Right lobe of liver (tissue), 6 donors: ENCODE data around the gene SMC5. TPM values are rescaled to one million over a fixed set of nuclear protein-coding genes. Genes with fewer than 3 reads are reported as not detected.

ENCODE experiments used
- ATAC-seq, 4 donors: fragments of 200-7000 bp; cut with Tn5 transposase; one replicate each; pipeline ENCODE4 v1.9.1; 2020; ENCODE audit warnings: mild to moderate bottlenecking in 4 of 4, moderate library complexity in 4 of 4
- DNase-seq, 3 donors: peaks; one replicate each; pipeline ENCODE4 v3.0.0-alpha.2; 2020
- H3K27ac ChIP-seq, 3 donors: fragments of 200-600 bp; one replicate each; pipeline ENCODE4 v1.8.0; 2022
- H3K27me3 ChIP-seq, 2 donors: fragments of 200-600 bp; one replicate each; pipeline ENCODE4 v1.8.0; 2022
- H3K36me3 ChIP-seq, 4 donors: fragments of 200-600 bp; sonication (generic) in 1 of 4; one replicate each; pipeline versions ENCODE4 v1.5.1 to v1.8.0; 2017 to 2022; ENCODE audit warnings: control low read depth in 1 of 4
- H3K4me1 ChIP-seq, 4 donors: fragments of 200-600 bp; sonication (generic) in 1 of 4; one replicate each; pipeline versions ENCODE4 v1.5.1 to v1.8.0; 2017 to 2022; ENCODE audit warnings: control low read depth in 1 of 4
- H3K4me3 ChIP-seq, 3 donors: fragments of 200-600 bp; one replicate each; pipeline ENCODE4 v1.8.0; 2022
- H3K9me3 ChIP-seq, 4 donors: fragments of 200-600 bp; sonication (generic) in 1 of 4; one replicate each; pipeline versions ENCODE4 v1.5.1 to v1.8.0; 2017 to 2022; ENCODE audit warnings: control low read depth in 1 of 4
- CTCF ChIP-seq, 4 donors: fragments of 200-600 bp in 3 of 4; fragments of 450-650 bp in 1 of 4; IDR thresholded peaks; one replicate each; pipeline versions ENCODE4 v1.5.1 to v1.8.0; 2016 to 2022; ENCODE audit warnings: antibody characterized with exemption in 4 of 4, mild to moderate bottlenecking in 2 of 4
- POLR2A ChIP-seq: fragments of 450-650 bp; IDR thresholded peaks from one replicate; pipeline ENCODE4 v1.6.1; 2017; ENCODE audit warnings: antibody characterized with exemption, mild to moderate bottlenecking
- WGBS: methylation state at CpG from one replicate; pipeline ENCODE4 v1.1.6; 2018; ENCODE audit warnings: low coverage, low lambda C conversion rate; ENCODE audit not compliant: insufficient coverage; ENCODE audit errors: missing lambda C conversion rate; 5-methylcytosine and 5-hydroxymethylcytosine counted together
- intact Hi-C, 2 donors: fragments of 100-400 bp; cut with DNase I; formaldehyde crosslinking; loops; one replicate each; pipeline versions ENCODE4 v1.11.2 to v1.14.1; 2022
- total RNA-seq, 6 experiments: library from RNA; depleted of rRNA in 2 of 6; stranded (reverse); fragments of >200 nt in 2 of 6; fragmentation: NEBNext Ultra II Directional in 3 of 6; extraction: Animal tissue kit (Norgen Biotek cat#: 25700) in 3 of 6; gene quantifications; one replicate each; pipeline versions ENCODE4 v1.1.0 to v1.2.4, GENCODE V29; 2016 to 2023
- donor health status: DM: no; HTN: yes; CAD: no.
- donor health status: DM: no; HTN: no; CAD: no.
- donor health status: DM: no; HTN: no; CAD: no.
- donor health status: DM: no; HTN: yes; CAD: no.
- donor health status: DM: no; HTN: yes; CAD: no.

The SMC5 gene
- total RNA-seq, 6 experiments from 2014 or later = 10.6 to 13.9 (median 13.0) TPM

- no peak for TF ChIP-seq CTCF (IDR thresholded peaks at IDR 0.05)
- 77% methylated on average over 2 of the region's 3 CpGs for WGBS
- Histone ChIP-seq H3K36me3 (no peaks in the 10 kb centered on the region), H3K4me3 (no peak overlapping the region), H3K9me3 (no peaks in the 10 kb centered on the region), H3K27ac (no peak overlapping the region), H3K27me3 (no peaks in the 10 kb centered on the region), H3K4me1 (peaks cover 0 to 53% (median 21%) of the 10 kb centered on the region in 4 donors)
- no peak for DNase-seq
- intact Hi-C loops = no loop called here
- no peak for ATAC-seq
These were observed 134.1 kb downstream of the SMC5 start for GRCh38 chr9:70392850-70393249.

GRCh38 chr9:70395652-70396051 lies 136.9 kb downstream of the SMC5 start:
- intact Hi-C loops = no loop called here
- ATAC-seq (peak in 1 of 4 donors; percentile 16), DNase-seq (no peak)
- Histone ChIP-seq H3K4me3 (no peak overlapping the region), H3K4me1 (peaks cover 0 to 81% (median 34%) of the 10 kb centered on the region in 4 donors), H3K9me3 (no peaks in the 10 kb centered on the region), H3K27me3 (no peaks in the 10 kb centered on the region), H3K27ac (no peak overlapping the region), H3K36me3 (no peaks in the 10 kb centered on the region)
- WGBS = 35% methylated on average over 3 of the region's 6 CpGs
- no peak for TF ChIP-seq CTCF (IDR thresholded peaks at IDR 0.05)

GRCh38 chr9:70398145-70398556 lies 139.4 kb downstream of the SMC5 start:
- no peak overlapping the region for H3K4me3 ChIP-seq
- H3K27me3 ChIP-seq = no peaks in the 10 kb centered on the region
- peak; percentile 56 to 71 (median 66) for ATAC-seq
- WGBS = 11% methylated on average over 4 of the region's 4 CpGs
- intact Hi-C loops = no loop called here
- no peak for TF ChIP-seq CTCF (IDR thresholded peaks at IDR 0.05)
- no peak for TF ChIP-seq POLR2A
- peak overlapping the region in 1 of 3 donors; percentile 1 for H3K27ac ChIP-seq
- no peaks in the 10 kb centered on the region for H3K9me3 ChIP-seq
- peaks cover 0 to 64% (median 28%) of the 10 kb centered on the region in 4 donors for H3K4me1 ChIP-seq
- no peak for DNase-seq
- no peaks in the 10 kb centered on the region for H3K36me3 ChIP-seq

GRCh38 chr9:70399141-70399540 lies 140.4 kb downstream of the SMC5 start:
- TF ChIP-seq CTCF (IDR thresholded peaks at IDR 0.05) = no peak
- no peak for TF ChIP-seq POLR2A
- no peak for ATAC-seq
- DNase-seq = no peak
- no peaks in the 10 kb centered on the region for H3K9me3 ChIP-seq
- H3K27me3 ChIP-seq = no peaks in the 10 kb centered on the region
- H3K27ac ChIP-seq = no peak overlapping the region
- H3K4me1 ChIP-seq = peaks cover 0 to 64% (median 29%) of the 10 kb centered on the region in 4 donors
- no peaks in the 10 kb centered on the region for H3K36me3 ChIP-seq
- intact Hi-C loops = no loop called here
- no peak overlapping the region for H3K4me3 ChIP-seq
